Activated CD4-positive, alpha-beta T cell treated with anti-CD3 and anti-CD28 coated beads, Interleukin-2, Interleukin-6, amounts not matched to agents 100 ng/mL and 50 ng/mL, durations not matched to agents 16 hours and 8 hours (primary cell): ENCODE data around the gene GFPT2.

Experiments used
- DNase-seq: peaks from one replicate; pipeline ENCODE4 v3.0.0-alpha.2; 2020

The GFPT2 gene

GRCh38 chr5:180350711-180351465 is 2.2 kb downstream of the GFPT2 start:
- DNase-seq = no peak

GRCh38 chr5:180350296-180350695 is 2.8 kb downstream of the GFPT2 start:
- no peak for DNase-seq

- DNase-seq = no peak
Observed at GRCh38 chr5:180349391-180349790, 3.7 kb downstream of the GFPT2 start.

- no peak for DNase-seq
Observed at GRCh38 chr5:180348336-180348735, 4.8 kb downstream of the GFPT2 start.

GRCh38 chr5:180347702-180348101 is 5.4 kb downstream of the GFPT2 start:
- no peak for DNase-seq

GRCh38 chr5:180346358-180346757 is 6.8 kb downstream of the GFPT2 start:
- DNase-seq = no peak

- DNase-seq = no peak
Observed at GRCh38 chr5:180345781-180346180, 7.4 kb downstream of the GFPT2 start.

GRCh38 chr5:180345186-180345585 is 8.0 kb downstream of the GFPT2 start:
- DNase-seq = no peak

- no peak for DNase-seq
Observed at GRCh38 chr5:180344696-180344999, 8.5 kb downstream of the GFPT2 start.

- DNase-seq = no peak
Observed at GRCh38 chr5:180343831-180344695, 9.1 kb downstream of the GFPT2 start.

- DNase-seq = no peak
Observed at GRCh38 chr5:180343110-180343830, 9.9 kb downstream of the GFPT2 start.

GRCh38 chr5:180341595-180341994 is 11.5 kb downstream of the GFPT2 start:
- no peak for DNase-seq

- no peak for DNase-seq
Observed at GRCh38 chr5:180340856-180341255, 12.3 kb downstream of the GFPT2 start.

GRCh38 chr5:180339583-180340183 is 13.5 kb downstream of the GFPT2 start:
- no peak for DNase-seq

- no peak for DNase-seq
Observed at GRCh38 chr5:180338001-180338707, 15.0 kb downstream of the GFPT2 start.

GRCh38 chr5:180336234-180337020 is 16.7 kb downstream of the GFPT2 start:
- no peak for DNase-seq

- no peak for DNase-seq
Observed at GRCh38 chr5:180335614-180336233, 17.4 kb downstream of the GFPT2 start.

GRCh38 chr5:180334751-180335613 is 18.2 kb downstream of the GFPT2 start:
- no peak for DNase-seq

- no peak for DNase-seq
Observed at GRCh38 chr5:180334176-180334575, 19.0 kb downstream of the GFPT2 start.

GRCh38 chr5:180333661-180334060 is 19.5 kb downstream of the GFPT2 start:
- DNase-seq = no peak
